CD4-positive, alpha-beta T cell (primary cell): ENCODE results near the gene LBX2. TPM values are rescaled to one million over a fixed set of nuclear protein-coding genes. Genes with fewer than 3 reads are reported as not detected.

Experiments used
- ATAC-seq: fragments of 200-7000 bp; cut with Tn5 transposase; one replicate; pipeline ENCODE4 v1.10.0; 2022; ENCODE audit warnings: mild to moderate bottlenecking; ENCODE audit not compliant: poor library complexity
- CTCF ChIA-PET: fragments of 350-600 bp; sonication (Branson Sonifier 250); formaldehyde crosslinking; loops from one replicate; lab custom pipeline; 2021; ENCODE audit warnings: antibody characterized with exemption, inconsistent platforms; lab: Charles Lee
- POLR2A ChIA-PET: fragments of 350-600 bp; sonication (Branson Sonifier 250); formaldehyde crosslinking; loops from one replicate; lab custom pipeline; 2021; ENCODE audit warnings: antibody characterized with exemption, inconsistent platforms; lab: Charles Lee
- DNase-seq, 14 experiments: peaks; one replicate each; pipeline ENCODE4 v3.0.0-alpha.2; 2013 to 2020; ENCODE audit warnings: mixed read lengths in 2 of 14
- H3K27ac ChIP-seq, 2 donors: one replicate each; pipeline versions ENCODE4 v1.5.1 to v1.7.0; 2013; ENCODE audit warnings: low read length in 2 of 2, low read depth in 1 of 2, mild to moderate bottlenecking in 1 of 2
- H3K27me3 ChIP-seq, 2 experiments: 1 replicate in 1 of 2; 2 replicates in 1 of 2; pipeline versions ENCODE4 v1.6.1 to v1.7.0; 2013; ENCODE audit warnings: low read length in 2 of 2, control low read depth in 1 of 2, mild to moderate bottlenecking in 1 of 2, moderate library complexity in 1 of 2; ENCODE audit not compliant: insufficient read depth in 2 of 2, control insufficient read depth in 1 of 2
- H3K36me3 ChIP-seq: one replicate; pipeline ENCODE4 v1.6.1; 2013; ENCODE audit warnings: low read length, control low read depth; ENCODE audit not compliant: insufficient read depth
- H3K4me1 ChIP-seq: one replicate; pipeline ENCODE4 v1.6.1; 2013; ENCODE audit warnings: low read length, control low read depth; ENCODE audit not compliant: insufficient read depth
- H3K4me3 ChIP-seq: one replicate; pipeline ENCODE4 v1.5.1; 2013; ENCODE audit warnings: mild to moderate bottlenecking, low read length, moderate library complexity
- H3K9me3 ChIP-seq, 2 experiments: 1 replicate in 1 of 2; 2 replicates in 1 of 2; pipeline versions ENCODE4 v1.6.1 to v1.7.0; 2013; ENCODE audit warnings: low read length in 2 of 2, mild to moderate bottlenecking in 2 of 2, control low read depth in 1 of 2, moderate library complexity in 1 of 2; ENCODE audit not compliant: control insufficient read depth in 1 of 2, insufficient read depth in 1 of 2
- H3K27ac Mint-ChIP-seq: one replicate; pipeline ENCODE4 v1.8.0; 2020; ENCODE audit warnings: mixed read lengths
- H3K27me3 Mint-ChIP-seq: one replicate; pipeline ENCODE4 v1.8.0; 2021; ENCODE audit warnings: mixed read lengths
- H3K36me3 Mint-ChIP-seq: one replicate; pipeline ENCODE4 v1.8.0; 2021; ENCODE audit warnings: low read depth, mixed read lengths
- H3K4me1 Mint-ChIP-seq: one replicate; pipeline ENCODE4 v1.8.0; 2021; ENCODE audit warnings: low read depth, mixed read lengths
- H3K4me3 Mint-ChIP-seq: one replicate; pipeline ENCODE4 v1.8.0; 2020; ENCODE audit warnings: mild to moderate bottlenecking, mixed read lengths
- H3K9me3 Mint-ChIP-seq: one replicate; pipeline ENCODE4 v1.8.0; 2020; ENCODE audit warnings: mixed read lengths
- intact Hi-C, 2 experiments: fragments of 100-400 bp; cut with DNase I in 1 of 2; cut with micrococcal nuclease in 1 of 2; formaldehyde crosslinking; loops; one replicate each; pipeline versions ENCODE4 v1.15.1 to v1.9.0; 2023 to 2025; cut with DNase I, micrococcal nuclease
- total RNA-seq, 174 experiments: library from RNA in 2 of 174; stranded (reverse) in 2 of 174; gene quantifications; one replicate each; pipeline ENCODE4 v1.2.3 and lab custom pipeline; 2021 to 2026
- TF ChIP-seq, protein P1 (sequence below): fragments of 200-600 bp; IDR thresholded peaks from one replicate; pipeline ENCODE4 v1.8.0; 2022; ENCODE audit warnings: antibody characterized with exemption, mild to moderate bottlenecking

The LBX2 gene
- total RNA-seq, 2 experiments from 2014 or later: not detected

DNA sequence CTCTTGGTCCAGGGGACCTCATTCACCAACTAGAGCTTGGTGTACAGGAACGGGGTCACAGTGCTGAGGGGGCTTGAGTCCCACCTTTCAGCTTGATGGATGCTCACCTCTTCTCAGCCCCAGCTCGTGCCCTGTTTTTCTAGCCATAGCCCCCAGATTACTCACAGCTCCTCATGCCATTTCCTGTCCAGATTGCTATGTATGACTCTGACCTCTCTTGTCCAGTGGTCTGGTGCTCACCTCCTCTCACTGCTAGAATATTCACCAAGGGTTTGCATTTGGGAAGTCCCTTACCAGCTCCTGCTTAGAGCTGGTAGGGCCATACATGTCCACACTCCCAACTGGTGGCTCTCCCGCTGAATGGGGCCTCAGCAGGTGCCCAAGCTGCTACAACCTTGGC lies 5.9 kb downstream of the LBX2 start:
- Histone ChIP-seq H3K4me1 (peaks cover 12% of the 10 kb centered on the region), H3K36me3 (peaks cover 51% of the 10 kb centered on the region), H3K27me3 (peaks cover 4 to 9% of the 10 kb centered on the region in 2 experiments), H3K27ac (no peak overlapping the region), H3K9me3 (peaks cover 0 to 10% of the 10 kb centered on the region in 2 experiments), H3K4me3 (no peak overlapping the region)
- TF ChIP-seq, protein P1, sequence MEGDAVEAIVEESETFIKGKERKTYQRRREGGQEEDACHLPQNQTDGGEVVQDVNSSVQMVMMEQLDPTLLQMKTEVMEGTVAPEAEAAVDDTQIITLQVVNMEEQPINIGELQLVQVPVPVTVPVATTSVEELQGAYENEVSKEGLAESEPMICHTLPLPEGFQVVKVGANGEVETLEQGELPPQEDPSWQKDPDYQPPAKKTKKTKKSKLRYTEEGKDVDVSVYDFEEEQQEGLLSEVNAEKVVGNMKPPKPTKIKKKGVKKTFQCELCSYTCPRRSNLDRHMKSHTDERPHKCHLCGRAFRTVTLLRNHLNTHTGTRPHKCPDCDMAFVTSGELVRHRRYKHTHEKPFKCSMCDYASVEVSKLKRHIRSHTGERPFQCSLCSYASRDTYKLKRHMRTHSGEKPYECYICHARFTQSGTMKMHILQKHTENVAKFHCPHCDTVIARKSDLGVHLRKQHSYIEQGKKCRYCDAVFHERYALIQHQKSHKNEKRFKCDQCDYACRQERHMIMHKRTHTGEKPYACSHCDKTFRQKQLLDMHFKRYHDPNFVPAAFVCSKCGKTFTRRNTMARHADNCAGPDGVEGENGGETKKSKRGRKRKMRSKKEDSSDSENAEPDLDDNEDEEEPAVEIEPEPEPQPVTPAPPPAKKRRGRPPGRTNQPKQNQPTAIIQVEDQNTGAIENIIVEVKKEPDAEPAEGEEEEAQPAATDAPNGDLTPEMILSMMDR: no peak
- peaks cover 12% of the 10 kb centered on the region for H3K4me1 Mint-ChIP-seq
- H3K4me3 Mint-ChIP-seq: no peak overlapping the region
- H3K27me3 Mint-ChIP-seq: peaks cover 11% of the 10 kb centered on the region
- intact Hi-C loops: no loop called here
- H3K9me3 Mint-ChIP-seq: no peaks in the 10 kb centered on the region
- DNase-seq (no peak), ATAC-seq (no peak)
- ChIA-PET CTCF (no interaction called here), POLR2A (no interaction called here)
- H3K27ac Mint-ChIP-seq: no peak overlapping the region
- peaks cover 54% of the 10 kb centered on the region for H3K36me3 Mint-ChIP-seq

DNA sequence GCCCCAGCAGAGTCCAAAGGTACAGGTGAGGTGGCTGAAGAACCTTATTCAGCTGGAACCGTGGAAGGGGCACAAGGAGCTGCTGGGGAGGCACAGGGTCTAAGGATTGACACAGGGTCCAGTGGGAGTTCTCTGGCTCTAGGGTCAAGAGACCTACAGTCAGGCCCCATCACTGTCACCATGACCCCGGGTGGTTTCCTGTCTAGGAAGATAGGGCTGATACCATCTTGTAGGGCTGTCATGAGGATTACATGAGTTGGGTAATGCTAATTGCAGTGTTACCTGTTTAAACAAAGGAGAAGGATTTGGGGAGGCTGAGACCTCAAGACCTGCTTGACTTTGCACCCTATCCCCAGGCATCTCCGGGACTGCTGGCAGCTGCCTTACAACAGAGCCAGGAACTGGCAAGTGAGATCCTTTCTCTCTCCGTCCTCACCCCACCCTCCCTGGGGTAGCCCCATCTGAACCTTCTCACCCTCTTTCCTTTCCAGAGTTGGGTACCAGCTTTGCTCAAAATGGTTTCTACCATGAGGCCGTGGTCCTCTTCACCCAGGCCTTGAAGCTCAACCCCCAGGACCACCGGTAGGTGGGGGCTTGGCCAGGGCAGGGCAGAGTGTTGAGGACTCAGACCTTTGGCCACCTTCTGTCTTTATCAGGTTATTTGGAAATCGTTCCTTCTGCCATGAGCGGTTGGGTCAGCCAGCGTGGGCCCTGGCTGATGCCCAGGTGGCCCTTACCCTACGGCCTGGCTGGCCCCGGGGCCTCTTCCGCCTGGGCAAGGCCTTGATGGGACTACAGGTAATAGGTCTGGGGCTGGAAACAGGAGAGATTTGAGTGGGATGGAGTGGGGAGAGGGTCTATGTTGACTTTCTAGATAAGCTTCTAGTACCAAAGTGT lies 7.5 kb downstream of the LBX2 start:
- ChIA-PET POLR2A (no interaction called here), CTCF (no interaction called here)
- no peak for ATAC-seq
- H3K36me3 Mint-ChIP-seq: peaks cover 61% of the 10 kb centered on the region
- H3K27me3 ChIP-seq: no peaks in the 10 kb centered on the region
- no peak overlapping the region for H3K27ac ChIP-seq
- no peak for DNase-seq
- no peaks in the 10 kb centered on the region for H3K9me3 ChIP-seq
- peaks cover 56% of the 10 kb centered on the region for H3K36me3 ChIP-seq
- H3K4me1 ChIP-seq: no peaks in the 10 kb centered on the region
- no peaks in the 10 kb centered on the region for H3K9me3 Mint-ChIP-seq
- H3K4me3 ChIP-seq: no peak overlapping the region
- H3K27me3 Mint-ChIP-seq: no peaks in the 10 kb centered on the region
- no peaks in the 10 kb centered on the region for H3K4me1 Mint-ChIP-seq
- H3K27ac Mint-ChIP-seq: no peak overlapping the region
- TF ChIP-seq, protein P1: no peak
- intact Hi-C loops: no loop called here
- H3K4me3 Mint-ChIP-seq: no peak overlapping the region

DNA sequence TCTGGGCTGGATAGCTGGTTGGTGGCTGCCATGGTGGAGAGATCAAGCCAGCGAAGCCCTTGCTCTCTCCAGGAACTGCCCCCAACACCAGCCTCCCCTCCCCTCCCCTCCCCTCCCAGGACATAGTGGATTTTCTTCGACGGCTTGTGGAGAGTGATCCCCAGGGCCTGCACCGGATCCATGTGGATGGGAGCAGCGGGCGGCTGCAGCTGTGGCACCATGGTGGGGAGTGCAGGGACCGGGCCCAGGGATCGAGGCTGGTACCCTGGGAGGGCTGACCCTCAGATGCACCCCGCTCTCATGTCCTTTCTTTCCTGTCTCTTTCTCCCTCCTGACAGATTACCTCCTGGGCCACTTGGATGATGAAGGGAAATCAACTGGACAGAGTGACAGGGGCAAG lies 9.5 kb downstream of the LBX2 start:
- Histone ChIP-seq H3K4me3 (no peak overlapping the region), H3K9me3 (no peaks in the 10 kb centered on the region), H3K27ac (no peak overlapping the region), H3K27me3 (no peaks in the 10 kb centered on the region), H3K36me3 (peaks cover 69% of the 10 kb centered on the region), H3K4me1 (no peaks in the 10 kb centered on the region)
- POLR2A ChIA-PET: no interaction called here
- Mint-ChIP-seq H3K4me3 (peak overlapping the region; percentile 20), H3K9me3 (no peaks in the 10 kb centered on the region), H3K4me1 (peaks cover 4% of the 10 kb centered on the region), H3K27me3 (no peaks in the 10 kb centered on the region), H3K27ac (no peak overlapping the region), H3K36me3 (peaks cover 79% of the 10 kb centered on the region)
- TF ChIP-seq, protein P1: no peak
- DNase-seq (no peak), ATAC-seq (no peak)
- intact Hi-C loops: no loop called here
- CTCF ChIA-PET: no interaction called here
